ENCODE data around the gene SETBP1. TPM values are rescaled to one million over a fixed set of nuclear protein-coding genes. Genes with fewer than 3 reads are reported as not detected.

The SETBP1 gene
- total RNA-seq, 1 experiment from 2014 or later: 0.05 TPM

GRCh38 chr18:44741511-44741910 lies 60.8 kb downstream of the SETBP1 start (continued):
- TF ChIP-seq YY1 (IDR thresholded peaks at IDR 0.05; ENCODE audit: extremely low read depth, insufficient replicate concordance, low read depth, low read length) (no peak), POLR2AphosphoS5 (IDR thresholded peaks at IDR 0.05; ENCODE audit: low read depth, low read length) (no peak), FOSL1 (IDR thresholded peaks at IDR 0.05; ENCODE audit: low read depth) (no peak), SRF (IDR thresholded peaks at IDR 0.05; ENCODE audit: low read depth) (no peak), POLR2A (IDR thresholded peaks at IDR 0.05; ENCODE audit: borderline replicate concordance, extremely low read depth, insufficient read depth, insufficient read length) (no peak), CEBPB (IDR thresholded peaks at IDR 0.05; ENCODE audit: low read depth) (no peak), RAD21 (IDR thresholded peaks at IDR 0.05; ENCODE audit: low read depth) (no peak)
- TF ChIP-seq, protein P1, sequence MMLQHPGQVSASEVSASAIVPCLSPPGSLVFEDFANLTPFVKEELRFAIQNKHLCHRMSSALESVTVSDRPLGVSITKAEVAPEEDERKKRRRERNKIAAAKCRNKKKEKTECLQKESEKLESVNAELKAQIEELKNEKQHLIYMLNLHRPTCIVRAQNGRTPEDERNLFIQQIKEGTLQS (IDR thresholded peaks at IDR 0.05): no peak

DNA sequence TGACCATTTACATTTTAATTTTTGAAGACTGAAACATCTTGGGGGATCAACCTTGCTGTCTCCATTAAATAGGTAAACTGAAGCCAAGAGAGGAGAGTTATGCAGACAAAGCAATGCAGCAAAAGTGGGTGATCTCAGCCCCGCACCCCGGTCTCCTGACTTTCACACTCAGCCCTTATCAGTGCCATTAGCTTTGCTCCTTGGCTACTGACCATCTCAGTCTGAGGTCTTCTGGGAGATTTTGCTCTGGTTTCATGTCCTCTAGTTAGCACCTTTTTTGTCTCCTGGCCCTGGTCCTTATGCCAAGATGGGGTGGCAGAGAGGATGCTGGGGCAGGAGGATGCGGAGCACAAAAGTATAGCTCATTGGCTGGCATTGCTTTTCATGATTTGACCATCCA lies 61.4 kb downstream of the SETBP1 start:
- CTCF ChIA-PET: no interaction called here
- no peaks in the 10 kb centered on the region for H3K9me2 ChIP-seq (ENCODE audit: insufficient read depth)
- H3K4me1 ChIP-seq (ENCODE audit: control insufficient read depth in 1 of 2, insufficient read depth in 2 of 2, low read length in 2 of 2): no peaks in the 10 kb centered on the region
- BruUV-seq (replicated peaks): no TSS peak
- H3K36me3 ChIP-seq (ENCODE audit: control insufficient read depth in 1 of 2, insufficient read depth in 2 of 2, low read length in 2 of 2): no peaks in the 10 kb centered on the region
- no peaks in the 10 kb centered on the region for H3K79me2 ChIP-seq (ENCODE audit: insufficient read depth, low read length)
- H3K4me2 ChIP-seq (ENCODE audit: low read length): no peak overlapping the region
- DNase-seq (ENCODE audit: low read depth, low spot score): no peak
- H2AFZ ChIP-seq (ENCODE audit: low read depth, low read length, poor library complexity, severe bottlenecking): no peak overlapping the region
- H3K9ac ChIP-seq (ENCODE audit: low read length): no peak overlapping the region
- H4K20me1 ChIP-seq (ENCODE audit: insufficient read depth): no peaks in the 10 kb centered on the region
- POLR2A ChIA-PET: no interaction called here
- intact Hi-C loops (cut with micrococcal nuclease): no loop called here
- TF ChIP-seq EGR1 (IDR thresholded peaks at IDR 0.05; ENCODE audit: low read depth) (no peak), ELF1 (IDR thresholded peaks at IDR 0.05; ENCODE audit: borderline replicate concordance, low read depth) (no peak), SIN3A (IDR thresholded peaks at IDR 0.05; ENCODE audit: low read depth) (no peak), POLR2AphosphoS5 (IDR thresholded peaks at IDR 0.05; ENCODE audit: low read depth, low read length) (no peak), EZH2phosphoT487 (IDR thresholded peaks at IDR 0.05; ENCODE audit: borderline replicate concordance) (no peak), JUND (IDR thresholded peaks at IDR 0.05) (no peak), CBX3 (IDR thresholded peaks at IDR 0.05; ENCODE audit: low read depth) (no peak), YY1 (IDR thresholded peaks at IDR 0.05; ENCODE audit: extremely low read depth, insufficient replicate concordance, low read depth, low read length) (no peak), EZH2 (IDR thresholded peaks at IDR 0.05) (no peak), CEBPB (IDR thresholded peaks at IDR 0.05; ENCODE audit: low read depth) (no peak), MAX (IDR thresholded peaks at IDR 0.05) (no peak), TCF7L2 (IDR thresholded peaks at IDR 0.05; ENCODE audit: borderline replicate concordance, extremely low read depth, insufficient read depth, insufficient read length) (no peak), SRF (IDR thresholded peaks at IDR 0.05; ENCODE audit: low read depth) (no peak)
- H3K4me3 ChIP-seq (replicated peaks in 1 of 2; ENCODE audit: low read depth in 1 of 2, low read length in 2 of 2): no peak overlapping the region
- H3K9me3 ChIP-seq (ENCODE audit: control insufficient read depth in 1 of 2, insufficient read depth in 1 of 2, low read depth in 1 of 2, low read length in 2 of 2): peaks cover 3 to 16% of the 10 kb centered on the region in 2 experiments; a peak in 2 of 4 replicates
- no peak overlapping the region for H3K27ac ChIP-seq (ENCODE audit: low read depth, low read length)
- no peaks in the 10 kb centered on the region for H3K27me3 ChIP-seq (ENCODE audit: insufficient read depth, low read length)
- RAD21 ChIA-PET (ENCODE audit: low non-redundant PET in 1 of 2, low total read pairs in 2 of 2, uncharacterized antibody in 2 of 2, unreplicated experiment in 2 of 2): no interaction called here
- no peak for ATAC-seq
